ENCODE data around the gene DRICH1. TPM values are rescaled to one million over a fixed set of nuclear protein-coding genes. Genes with fewer than 3 reads are reported as not detected.

The DRICH1 gene
- total and polyA plus RNA-seq, 2 of the 8 experiments (the other 6 are each of a cell fraction or from before 2014, with no cell fraction given), result 0.21 to 0.28 TPM

DNA sequence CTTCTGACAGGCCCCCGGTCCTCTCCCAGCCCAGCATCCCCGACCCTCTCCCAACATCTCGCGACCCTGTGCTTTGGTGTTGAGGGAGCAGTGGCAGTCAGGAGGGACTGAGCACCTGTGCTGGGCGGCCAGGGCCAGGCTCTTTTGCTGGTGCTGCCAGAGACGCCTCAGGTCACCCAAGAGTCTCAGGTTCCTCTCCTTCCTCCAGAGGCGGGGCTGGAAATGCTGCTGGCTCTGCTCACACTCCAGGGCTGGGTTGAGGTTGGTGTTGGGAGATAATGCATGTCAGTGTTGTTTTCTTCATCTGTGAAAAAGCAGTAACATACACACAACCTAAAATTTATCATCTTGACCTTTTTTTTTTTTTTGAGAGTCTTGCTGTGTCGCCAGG lies 50.9 kb downstream of the DRICH1 start:
- TF ChIP-seq SIN3A (conservative IDR thresholded peaks at IDR 0.05 in 1 of 2, IDR thresholded peaks at IDR 0.05 in 1 of 2; ENCODE audit: low read depth in 1 of 2, low read length in 2 of 2) (no peak), NANOG (IDR thresholded peaks at IDR 0.05; ENCODE audit: insufficient read depth, low read depth, low read length, poor library complexity, severe bottlenecking) (no peak), JUN (IDR thresholded peaks at IDR 0.05; ENCODE audit: low read depth, low read length) (no peak), SP2 (IDR thresholded peaks at IDR 0.05; ENCODE audit: low read length) (no peak), GABPA (IDR thresholded peaks at IDR 0.05; ENCODE audit: borderline replicate concordance, insufficient read depth, low read length) (no peak), SAP30 (IDR thresholded peaks at IDR 0.05; ENCODE audit: insufficient read depth, insufficient replicate concordance, low read length) (no peak)
- Histone ChIP-seq H3K14ac (ENCODE audit: insufficient read length) (no peak overlapping the region), H3K4me2 (ENCODE audit: insufficient read depth in 1 of 2, low read depth in 2 of 2, low read length in 2 of 2) (no peak overlapping the region), H3K23ac (ENCODE audit: insufficient read length) (no peak overlapping the region), H2AFZ (ENCODE audit: low read length) (no peak overlapping the region), H3K9me3 (ENCODE audit: insufficient read depth in 2 of 2, low read depth in 1 of 2, low read length in 1 of 2) (no peaks in the 10 kb centered on the region), H3K23me2 (ENCODE audit: low read depth, low read length) (no peaks in the 10 kb centered on the region; the same call in 1 of the 2 replicates), H4K8ac (ENCODE audit: extremely low read depth, insufficient read depth, low read length) (no peak overlapping the region), H3K9ac (replicated peaks in 1 of 4; ENCODE audit: extremely low read depth in 1 of 4, low read depth in 3 of 4, low read length in 3 of 4) (no peak overlapping the region), H3K36me3 (ENCODE audit: control insufficient read depth in 2 of 4, insufficient read depth in 4 of 4, low read length in 3 of 4) (no peaks in the 10 kb centered on the region), H4K20me1 (replicated peaks in 1 of 2; ENCODE audit: control insufficient read depth in 1 of 2, insufficient read depth in 2 of 2, low read length in 2 of 2) (no peaks in the 10 kb centered on the region), H4K91ac (replicated peaks; ENCODE audit: insufficient read length, low read length) (no peak overlapping the region), H3K56ac (replicated peaks; ENCODE audit: insufficient read length, low read depth, low read length) (no peak overlapping the region), H3K79me1 (ENCODE audit: low read depth, low read length) (no peaks in the 10 kb centered on the region), H2BK12ac (ENCODE audit: low read depth, low read length) (no peak overlapping the region), H4K5ac (ENCODE audit: insufficient read length, low read depth, low read length) (no peak overlapping the region), H3K4me3 (ENCODE audit: extremely low read depth in 1 of 4, insufficient read depth in 2 of 4, low read depth in 3 of 4, low read length in 4 of 4) (no peak overlapping the region), H2BK15ac (ENCODE audit: low read length) (no peak overlapping the region), H3K4me1 (replicated peaks in 1 of 4; ENCODE audit: control insufficient read depth in 3 of 4, insufficient read depth in 4 of 4, low read length in 3 of 4) (no peaks in the 10 kb centered on the region; a peak in 1 of 7 replicates), H3K79me2 (ENCODE audit: control insufficient read depth in 1 of 2, insufficient read depth in 2 of 2, low read length in 2 of 2) (no peaks in the 10 kb centered on the region), H3K18ac (ENCODE audit: extremely low read depth, low read length) (no peak overlapping the region), H2BK20ac (ENCODE audit: low read length) (no peak overlapping the region), H2BK120ac (replicated peaks; ENCODE audit: low read depth, low read length) (no peak overlapping the region), H2BK5ac (ENCODE audit: low read depth, low read length) (no peak overlapping the region), H3K27ac (ENCODE audit: low read depth, low read length) (no peak overlapping the region), H3K4ac (replicated peaks; ENCODE audit: insufficient read length, low read depth, low read length) (no peak overlapping the region), H2AK5ac (ENCODE audit: low read depth, low read length) (no peak overlapping the region), H3K27me3 (replicated peaks in 1 of 4; ENCODE audit: control insufficient read depth in 3 of 4, extremely low read depth in 1 of 4, insufficient read depth in 3 of 4, low read length in 3 of 4) (no peaks in the 10 kb centered on the region)
- POLR2A ChIA-PET (ENCODE audit: partially characterized antibody), result no interaction called here
- CTCF ChIA-PET (ENCODE audit: partially characterized antibody), result interaction anchor here (0.6 to 3.2 kb wide), 3 partner anchors 9 to 1331 kb away, joined by 3 to 19 read pairs (median 3); no protein-coding TSS in a partner anchor
- DNase-seq (ENCODE audit: low read depth in 1 of 2, low spot score in 2 of 2), result no peak
- no peak for FAIRE-seq
- 90% methylated on average over 7 of the region's 8 CpGs; no CpG with 5 or more reads in 1 of the 2 experiments for WGBS, 2 experiments (ENCODE audit: extremely low coverage in 1 of 2, insufficient coverage in 1 of 2, insufficient read length in 1 of 2, insufficient replicate concordance in 2 of 2, low coverage in 1 of 2, low lambda C conversion rate in 2 of 2, missing lambda C conversion rate in 1 of 2)

All from H1 (cell line).